Central memory CD4-positive, alpha-beta T cell (primary cell): ENCODE results near the gene CLCNKB.
A peak's percentile ranks its signal among the peaks of the same experiment; 100 is the strongest.
"Not testable (repeated sequence)": the region's sequence is repeated elsewhere in the genome, so short reads cannot be mapped to it uniquely, and the experiment has no call there.

Experiments used
- DNase-seq: peaks from one replicate; pipeline ENCODE4 v3.0.0; 2022

The CLCNKB gene

DNA sequence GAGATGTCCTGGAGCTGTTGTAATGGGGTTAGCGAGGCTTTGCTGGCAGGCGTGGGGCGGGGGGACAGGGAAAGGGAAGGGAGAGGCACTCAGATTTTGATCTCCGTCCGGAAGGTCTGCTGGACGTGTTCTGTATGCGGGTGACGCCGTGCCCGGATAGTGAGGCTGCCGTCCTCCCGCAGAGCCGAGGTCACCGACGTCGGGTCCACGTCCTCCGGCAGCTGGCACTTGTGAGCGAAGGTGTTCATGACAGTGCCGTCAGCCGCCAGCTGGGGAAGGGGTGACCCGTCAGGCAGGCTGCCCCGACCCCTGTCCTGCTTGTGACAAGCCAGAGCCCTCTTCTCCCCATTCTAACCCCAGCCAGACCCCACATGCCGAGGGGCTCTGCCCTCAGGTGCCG lies 28.1 kb upstream of the CLCNKB start:
- DNase-seq = no peak

- DNase-seq = no peak
These were observed 27.4 kb upstream of the CLCNKB start for GRCh38 chr1:16015960-16016901.

DNA sequence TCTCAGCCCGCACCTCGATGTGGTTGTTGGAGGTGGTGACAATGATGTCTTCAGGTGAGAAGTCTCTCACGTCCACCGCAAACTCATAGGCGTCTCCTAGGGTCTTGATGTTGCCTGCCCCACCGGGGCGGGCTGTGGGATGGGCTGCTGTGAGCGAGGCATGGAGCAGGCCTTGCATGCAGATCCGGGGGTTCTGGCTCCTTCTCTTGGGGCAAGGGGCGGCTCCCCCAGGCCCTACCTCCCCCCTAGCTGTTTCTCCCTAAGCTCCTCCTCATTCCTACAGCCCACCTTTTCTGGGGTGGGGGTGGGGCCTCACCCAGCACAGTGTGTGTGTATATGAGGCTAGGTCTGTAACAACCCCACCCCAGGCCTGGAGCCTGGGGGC lies 26.5 kb upstream of the CLCNKB start:
- DNase-seq = no peak

- no peak for DNase-seq
These were observed 25.9 kb upstream of the CLCNKB start, which contains the start of gene HSPB7 for GRCh38 chr1:16017461-16018303. TSS of gene HSPB7 (minus strand) at chr1:16018043. CDS start at chr1:16017963, 80 bp downstream.

DNA sequence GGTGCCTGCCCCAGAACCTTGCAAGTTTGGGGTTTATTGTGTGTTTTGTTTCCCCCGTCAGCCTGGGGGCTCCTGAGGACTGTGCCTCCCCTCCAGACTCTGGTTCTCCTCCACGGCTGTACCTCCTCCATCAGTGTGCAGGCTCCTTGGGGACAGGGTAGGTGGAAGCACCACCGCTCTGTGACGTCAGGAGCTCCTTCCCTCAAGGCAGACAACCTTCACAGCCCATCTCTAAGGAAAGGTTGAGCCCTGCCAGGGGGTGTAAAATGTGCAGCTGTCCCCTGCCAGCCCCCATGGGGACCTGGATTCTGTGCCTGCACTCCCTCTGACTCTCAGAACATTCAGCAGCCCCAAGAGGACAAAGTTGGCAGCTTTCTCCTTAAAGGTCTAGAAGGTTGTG lies 25.3 kb upstream of the CLCNKB start:
- no peak for DNase-seq

DNA sequence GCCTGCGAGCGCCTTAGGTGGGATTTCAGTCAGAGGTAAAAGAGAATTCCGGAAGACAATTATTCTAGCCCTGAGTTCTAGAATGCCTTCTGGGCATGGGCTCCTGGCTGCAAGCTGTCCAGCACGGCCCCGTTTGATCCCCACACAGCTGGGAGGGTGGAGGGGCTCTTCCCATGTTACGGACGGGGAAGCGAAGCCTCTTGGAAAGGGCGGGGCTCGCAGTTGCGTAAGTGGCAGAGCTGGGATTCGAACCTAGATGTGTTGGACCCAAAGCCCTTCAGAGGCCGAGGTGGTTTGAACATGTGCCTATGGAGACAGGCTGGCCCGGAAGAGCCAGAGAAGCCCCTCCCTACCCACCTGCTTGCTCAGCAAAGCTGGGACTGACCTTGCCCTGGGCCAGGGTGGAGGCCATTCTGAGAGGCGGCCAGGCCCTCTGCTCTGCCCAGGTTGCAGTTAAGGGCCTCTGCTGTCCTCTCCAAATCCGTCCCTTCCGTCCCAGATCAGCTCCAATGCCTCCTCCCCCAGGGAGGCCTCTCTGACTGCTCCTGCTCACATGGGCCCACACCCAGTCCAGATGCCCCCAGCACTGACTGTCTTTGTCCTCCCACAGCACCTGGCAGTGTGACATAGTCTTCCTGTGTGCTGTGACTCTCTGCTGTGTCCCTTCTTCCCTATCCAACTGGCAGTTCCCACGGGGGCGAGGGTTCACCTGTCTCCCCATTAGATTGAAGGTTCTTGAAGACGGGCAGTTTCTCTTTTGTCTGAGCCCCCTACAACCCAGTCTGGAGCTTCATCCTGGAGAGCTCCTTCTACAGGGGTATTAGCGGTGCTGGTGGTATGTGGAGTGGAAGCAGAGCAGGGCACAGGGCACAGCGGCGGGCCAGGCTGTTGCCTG lies 24.6 kb upstream of the CLCNKB start:
- no peak for DNase-seq

DNA sequence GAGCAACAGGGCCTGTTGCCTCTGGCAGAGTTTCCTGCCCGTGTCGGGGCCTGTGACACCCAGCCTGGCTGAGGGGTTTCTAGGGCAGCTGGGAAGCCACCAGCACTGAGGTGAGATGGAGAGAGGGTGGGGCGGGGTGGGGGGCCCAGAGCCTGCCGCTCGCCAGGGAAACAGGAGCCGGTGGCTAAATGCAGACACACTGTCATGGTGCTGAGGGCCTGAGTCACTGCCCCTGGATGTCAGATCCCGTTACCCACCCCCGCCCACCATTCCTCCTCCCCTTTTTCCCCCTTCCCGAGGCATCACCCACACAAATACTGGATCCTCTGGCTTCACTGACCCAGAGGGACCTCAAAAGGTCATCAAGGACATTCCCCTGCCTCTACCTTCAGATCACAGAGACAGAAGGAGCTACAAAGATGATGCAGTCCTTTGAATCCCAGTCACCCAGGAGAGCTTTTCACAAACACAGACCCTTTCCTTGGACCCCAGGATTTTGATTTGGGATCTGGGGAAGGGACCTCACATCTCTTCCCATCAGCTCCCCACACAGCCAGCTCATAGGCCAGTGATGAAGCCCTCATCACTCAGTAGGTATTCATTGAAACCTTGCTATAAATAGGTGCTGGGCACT lies 23.8 kb upstream of the CLCNKB start:
- no peak for DNase-seq

GRCh38 chr1:16020325-16020724 lies 23.3 kb upstream of the CLCNKB start:
- DNase-seq = no peak

GRCh38 chr1:16020878-16021277 lies 22.7 kb upstream of the CLCNKB start:
- DNase-seq = not testable (repeated sequence)

- no peak for DNase-seq
These were observed 21.9 kb upstream of the CLCNKB start, which contains the start of gene CLCNKA for GRCh38 chr1:16021681-16022080. TSS of gene CLCNKA (plus strand) at chr1:16022036. CDS start at chr1:16022620, 584 bp downstream.

DNA sequence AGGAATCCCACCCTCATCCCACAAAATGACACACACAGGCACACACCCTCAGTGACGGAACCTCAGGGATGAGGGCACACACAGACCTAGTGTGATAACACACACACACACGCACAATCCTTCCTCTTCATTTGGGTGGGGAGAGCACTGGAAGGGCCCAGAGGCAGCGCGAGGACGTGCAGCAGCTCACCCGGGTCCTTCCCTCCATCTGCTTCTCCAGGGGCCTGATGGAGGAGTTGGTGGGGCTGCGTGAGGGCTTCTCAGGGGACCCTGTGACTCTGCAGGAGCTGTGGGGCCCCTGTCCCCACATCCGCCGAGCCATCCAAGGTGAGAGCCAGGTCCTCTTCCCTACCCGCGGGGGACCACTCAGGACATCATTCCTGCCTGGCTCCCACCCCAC lies 21.2 kb upstream of the CLCNKB start:
- no peak for DNase-seq

- DNase-seq = no peak
These were observed 20.4 kb upstream of the CLCNKB start for GRCh38 chr1:16023050-16023653.

DNA sequence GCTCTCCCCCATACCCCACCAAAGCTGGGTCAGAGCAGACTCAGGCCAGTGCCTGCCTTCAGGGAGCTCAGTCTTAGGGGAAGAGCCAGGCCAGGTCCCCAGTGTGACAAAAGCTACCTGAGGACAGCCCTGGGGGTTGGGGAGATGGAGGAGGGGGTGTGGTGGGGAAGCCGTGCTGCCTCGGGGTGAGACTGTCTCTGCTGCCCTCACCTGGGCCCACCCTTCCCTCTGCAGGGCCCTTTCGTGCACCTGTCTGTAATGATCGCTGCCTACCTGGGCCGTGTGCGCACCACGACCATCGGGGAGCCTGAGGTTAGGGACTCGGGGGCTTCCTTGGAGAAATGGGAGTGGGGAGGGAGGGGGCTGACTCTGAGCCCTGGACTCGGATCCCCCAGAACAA lies 17.3 kb upstream of the CLCNKB start:
- DNase-seq = not testable (repeated sequence)

DNA sequence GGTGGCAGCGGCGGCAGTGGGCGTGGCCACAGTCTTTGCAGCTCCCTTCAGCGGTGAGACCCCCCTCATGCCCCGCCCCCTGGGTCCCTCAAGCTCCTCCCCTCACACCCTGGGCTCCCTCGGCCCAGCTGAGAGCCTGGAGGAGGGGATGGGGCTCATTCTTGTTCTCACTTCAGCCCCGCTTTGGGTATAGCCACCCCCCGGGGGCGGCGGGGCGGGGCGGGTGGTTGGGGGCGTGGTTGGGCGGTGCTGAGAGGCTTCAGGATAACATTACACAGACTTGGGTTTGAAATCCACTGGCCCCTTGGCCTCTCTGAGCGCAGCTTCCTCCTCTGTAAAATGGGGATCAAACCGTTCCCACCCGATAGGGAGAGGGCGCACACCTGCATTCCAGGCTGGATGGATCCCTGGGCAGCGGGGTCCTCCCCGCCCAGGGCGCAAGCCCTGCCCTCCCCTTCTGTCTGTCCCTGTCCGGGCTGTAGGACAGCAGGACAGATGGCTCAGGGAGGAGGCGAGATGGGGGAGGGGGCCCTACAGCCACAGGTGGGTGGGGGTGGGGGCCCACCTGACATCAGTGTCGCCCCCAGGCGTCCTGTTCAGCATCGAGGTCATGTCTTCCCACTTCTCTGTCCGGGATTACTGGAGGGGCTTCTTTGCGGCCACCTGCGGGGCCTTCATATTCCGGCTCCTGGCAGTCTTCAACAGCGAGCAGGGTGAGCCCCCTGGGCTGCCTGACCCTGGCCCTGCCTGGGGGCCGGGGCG lies 16.7 kb upstream of the CLCNKB start:
- DNase-seq = no peak

DNA sequence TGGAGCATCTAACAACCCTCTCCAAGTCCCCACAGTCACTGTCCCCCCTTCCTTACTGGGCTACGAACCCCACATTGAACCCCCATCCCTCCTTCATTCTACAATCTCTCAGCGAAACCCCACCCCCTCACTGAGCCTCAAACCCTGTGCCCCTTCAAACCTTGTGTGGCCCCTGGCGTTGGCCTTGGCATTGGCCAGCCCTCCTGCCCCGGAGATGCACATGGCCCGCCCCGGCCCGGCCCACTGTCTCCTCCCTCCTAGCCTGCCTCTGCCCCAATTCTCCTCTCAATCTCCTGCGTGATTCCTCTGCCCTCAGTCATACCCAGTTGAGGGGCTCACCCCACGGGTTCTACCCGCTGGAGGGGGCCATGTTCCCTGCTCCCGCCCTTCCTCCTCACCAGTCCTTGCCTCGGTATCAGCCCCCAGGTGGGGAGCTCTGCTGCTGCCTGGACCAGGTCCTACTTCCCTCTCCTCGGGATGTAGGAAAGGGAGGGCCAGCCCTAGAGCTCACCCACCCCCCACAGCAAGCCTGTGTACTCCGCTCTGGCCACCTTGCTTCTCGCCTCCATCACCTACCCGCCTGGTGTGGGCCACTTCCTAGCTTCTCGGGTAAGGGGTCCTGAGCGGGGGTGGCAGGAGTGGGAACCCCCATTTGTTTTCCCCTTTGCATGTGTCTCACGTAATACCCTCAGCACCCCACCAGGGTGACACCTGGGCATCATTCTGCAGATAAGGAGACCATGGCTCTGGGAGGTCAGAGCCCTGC lies 15.2 kb upstream of the CLCNKB start:
- DNase-seq = no peak

DNA sequence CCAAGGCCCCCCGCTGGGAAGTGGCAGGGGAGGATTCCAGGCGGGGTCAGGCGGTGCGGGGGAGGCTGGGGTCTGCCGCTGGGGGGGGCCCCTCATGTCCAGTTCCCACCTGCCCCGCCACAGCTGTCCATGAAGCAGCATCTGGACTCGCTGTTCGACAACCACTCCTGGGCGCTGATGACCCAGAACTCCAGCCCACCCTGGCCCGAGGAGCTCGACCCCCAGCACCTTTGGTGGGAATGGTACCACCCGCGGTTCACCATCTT lies 14.6 kb upstream of the CLCNKB start:
- DNase-seq = not testable (repeated sequence)

- DNase-seq = no peak
These were observed 14.3 kb upstream of the CLCNKB start for GRCh38 chr1:16029288-16029687.

- no peak for DNase-seq
These were observed 12.0 kb upstream of the CLCNKB start for GRCh38 chr1:16031551-16031950.

DNA sequence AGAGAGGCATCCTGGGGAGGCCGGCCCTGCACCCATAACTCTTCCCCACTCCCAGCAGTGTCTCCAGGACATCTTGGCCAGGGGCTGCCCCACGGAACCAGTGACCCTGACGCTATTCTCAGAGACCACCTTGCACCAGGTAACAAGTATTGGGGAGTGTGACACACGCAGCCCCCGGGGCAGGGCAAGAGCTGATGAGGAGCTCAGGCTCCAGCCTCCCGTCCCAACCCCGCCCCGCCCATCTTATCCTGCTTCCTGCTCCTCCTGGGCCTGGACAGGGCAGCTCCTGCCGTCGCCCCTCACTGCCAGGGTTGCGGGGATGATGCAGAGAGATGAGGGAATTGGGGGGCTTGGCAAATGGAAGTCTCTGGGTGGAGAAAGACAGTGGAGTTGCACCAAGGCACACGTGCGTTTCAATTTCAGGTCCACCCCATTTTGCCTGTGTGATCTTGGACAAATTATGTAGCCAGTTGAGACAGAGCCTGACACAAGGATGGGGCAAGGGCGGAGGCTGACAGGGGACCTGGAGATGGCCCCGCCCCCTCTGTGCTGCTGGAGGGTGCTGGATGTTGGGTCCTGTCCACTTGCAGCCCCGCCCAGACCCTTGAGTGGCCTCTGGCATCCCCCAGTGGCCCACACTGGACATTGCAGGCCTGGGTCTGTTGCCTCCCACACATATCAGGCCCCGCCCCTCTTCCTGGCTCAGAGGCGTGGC lies 11.0 kb upstream of the CLCNKB start:
- DNase-seq = peak; percentile 13
